Esophagus muscularis mucosa (tissue), 4 donors: Measurements from ENCODE around the gene KRT83.

Experiments
- CTCF ChIP-seq, 3 experiments: fragments of 200-600 bp in 2 of 3; fragments of 450-650 bp in 1 of 3; sonication (generic) in 2 of 3; IDR thresholded peaks; one replicate each; pipeline ENCODE4 v1.5.1; 2017 to 2019; ENCODE audit warnings: antibody characterized with exemption in 3 of 3, mild to moderate bottlenecking in 2 of 3, moderate library complexity in 1 of 3
- EP300 ChIP-seq: sonication (generic); formaldehyde crosslinking; IDR thresholded peaks from one replicate; pipeline ENCODE4 v1.6.1; 2017; ENCODE audit warnings: antibody characterized with exemption
- POLR2A ChIP-seq: fragments of 450-650 bp; IDR thresholded peaks from one replicate; pipeline ENCODE4 v1.6.1; 2017; ENCODE audit warnings: antibody characterized with exemption, moderate library complexity, mild to moderate bottlenecking, low read depth
- POLR2AphosphoS5 ChIP-seq, 2 donors: sonication (generic); formaldehyde crosslinking; IDR thresholded peaks; one replicate each; pipeline ENCODE4 v1.6.1; 2017; ENCODE audit warnings: antibody characterized with exemption in 2 of 2

DNA sequence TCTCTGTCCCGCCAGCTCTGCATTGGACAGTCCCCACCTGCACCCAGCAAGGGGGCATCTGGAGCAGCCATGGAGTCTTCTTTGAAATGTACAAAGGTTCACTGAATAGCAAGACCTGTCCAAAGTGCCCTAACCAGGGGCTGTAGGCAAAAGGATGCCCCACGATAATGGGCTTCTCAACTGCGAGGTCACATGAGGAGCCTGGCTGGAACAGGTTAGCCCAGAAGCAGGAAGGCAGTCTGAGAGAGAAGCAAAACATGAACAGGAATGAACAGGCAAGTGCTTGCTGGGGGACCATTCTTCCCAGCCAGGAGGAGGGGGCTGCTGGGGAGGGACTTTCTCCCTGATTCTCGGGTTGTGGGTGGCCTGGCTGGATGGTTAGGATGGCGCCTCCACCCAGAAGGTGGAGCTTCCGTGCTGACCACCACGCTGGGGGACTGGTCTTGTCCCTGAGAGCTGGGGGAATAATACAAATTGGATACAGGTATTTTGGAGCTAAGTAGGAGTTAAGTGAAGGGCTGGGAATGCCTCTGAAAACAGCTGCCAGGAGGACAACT lies 39.0 kb upstream of the KRT83 start:
- TF ChIP-seq CTCF (IDR thresholded peaks at IDR 0.05) (no peak), POLR2AphosphoS5 (IDR thresholded peaks at IDR 0.05) (no peak), POLR2A (no peak), EP300 (no peak)
